Heart left ventricle (tissue), 16 donors: ENCODE data around the gene CRISPLD2. TPM values are rescaled to one million over a fixed set of nuclear protein-coding genes. Genes with fewer than 3 reads are reported as not detected.

ENCODE experiments used
- ATAC-seq, 4 donors: fragments of 200-7000 bp; cut with Tn5 transposase; one replicate each; pipeline ENCODE4 v1.9.1; 2020 to 2022; ENCODE audit warnings: moderate library complexity in 4 of 4, mild to moderate bottlenecking in 3 of 4, moderate number of reproducible peaks in 1 of 4
- DNase-seq, 5 donors: peaks; one replicate each; pipeline ENCODE4 v3.0.0-alpha.2; 2020
- H3K27ac ChIP-seq, 12 donors: fragments of 200-600 bp; sonication (generic) in 4 of 12; one replicate each; pipeline versions ENCODE4 v1.5.0 to v1.8.0; 2016 to 2022; ENCODE audit warnings: mild to moderate bottlenecking in 2 of 12
- H3K27me3 ChIP-seq, 9 donors: fragments of 200-600 bp; sonication (generic) in 2 of 9; one replicate each; pipeline versions ENCODE4 v1.5.1 to v1.8.0; 2016 to 2022; ENCODE audit warnings: mild to moderate bottlenecking in 3 of 9
- H3K36me3 ChIP-seq, 9 donors: fragments of 200-600 bp; sonication (generic) in 2 of 9; one replicate each; pipeline versions ENCODE4 v1.5.0 to v1.8.0; 2018 to 2022; ENCODE audit warnings: mild to moderate bottlenecking in 2 of 9
- H3K4me1 ChIP-seq, 12 donors: fragments of 200-600 bp; sonication (generic) in 4 of 12; one replicate each; pipeline versions ENCODE4 v1.5.0 to v1.8.0; 2016 to 2022; ENCODE audit warnings: mild to moderate bottlenecking in 3 of 12
- H3K4me3 ChIP-seq, 12 donors: fragments of 200-600 bp; sonication (generic) in 4 of 12; one replicate each; pipeline versions ENCODE4 v1.5.0 to v1.8.0; 2017 to 2022; ENCODE audit warnings: mild to moderate bottlenecking in 9 of 12, moderate library complexity in 4 of 12
- H3K9me3 ChIP-seq, 12 donors: fragments of 200-600 bp; sonication (generic) in 4 of 12; one replicate each; pipeline versions ENCODE4 v1.5.0 to v1.8.0; 2016 to 2022; ENCODE audit warnings: mild to moderate bottlenecking in 1 of 12
- POLR2A ChIP-seq, 2 donors: fragments of 450-650 bp; IDR thresholded peaks; one replicate each; pipeline ENCODE4 v1.6.1; 2017; ENCODE audit warnings: antibody characterized with exemption in 2 of 2, mild to moderate bottlenecking in 2 of 2, moderate library complexity in 2 of 2
- WGBS, 4 donors: extraction: QIAGEN DNeasy Blood & Tissue Kit in 2 of 4; methylation state at CpG; one replicate each; pipeline versions ENCODE4 v1.1.5 to v1.1.7; 2013 to 2018; 5-methylcytosine and 5-hydroxymethylcytosine counted together
- intact Hi-C, 10 donors: fragments of 100-400 bp; cut with DNase I; formaldehyde crosslinking; loops; one replicate each; pipeline versions ENCODE4 v1.11.1 to v1.14.2; 2022
- polyA plus RNA-seq, 2 donors: library from polyadenylated mRNA; stranded (reverse); fragments of 200-250 nt; gene quantifications; one replicate each; pipeline ENCODE4 v1.2.3, GENCODE V29; 2013
- total RNA-seq, 9 donors: library from RNA; depleted of rRNA in 2 of 9; stranded (reverse); fragments of >200 nt in 2 of 9; fragmentation: NEBNext Ultra II Directional in 3 of 9; extraction: Animal tissue kit (Norgen Biotek cat#: 25700) in 3 of 9; gene quantifications; one replicate each; pipeline versions ENCODE4 v1.1.0 to v1.2.4, GENCODE V29; 2016 to 2023
- TF ChIP-seq, protein P1 (sequence below), 12 donors: fragments of 200-600 bp; sonication (generic) in 4 of 12; IDR thresholded peaks; one replicate each; pipeline versions ENCODE4 v1.5.0 to v1.8.0; 2018 to 2022; ENCODE audit warnings: antibody characterized with exemption in 12 of 12, mild to moderate bottlenecking in 5 of 12
- donor health status: ischemic (EF 13 %, LVEDD 7.1; RV severe dilation, severe dysfunction).
- donor health status: healthy with polysubstance abuse.
- donor health status: DM: no; HTN: yes; CAD: no.
- donor health status: DM: no; HTN: no; CAD: no.
- donor health status: ischemic (EF 25% LVEDD 6.9; RV normal size, moderate dysfunction).
- donor health status: ischemic (EF 25% LVEDD 5.7; RV mildly dilated, moderate dysfunction).
- donor health status: healthy.
- donor health status: DM: yes; HTN: yes; CAD: no.
- donor health status: ischemic (EF 35%, LVEDD 5.7; RV mildly dilated, moderate dysfunction).
- donor health status: nonischemic (EF 11% LVEDD 7.7; RV severe dilation, severe dysfunction).
- donor health status: DM: yes; HTN: yes; CAD: no.
- donor health status: PGD.
- donor health status: ischemic (EF 29% LVEDD 5.4; RV normal size, mild dysfunction).
- donor health status: nonischemic (EF 23%, LVEDD 6.1; RV moderate dilation, normal function).

CRISPLD2 gene
- total and polyA plus RNA-seq, 11 donors = 8.0 to 153 (median 12.9) TPM

DNA sequence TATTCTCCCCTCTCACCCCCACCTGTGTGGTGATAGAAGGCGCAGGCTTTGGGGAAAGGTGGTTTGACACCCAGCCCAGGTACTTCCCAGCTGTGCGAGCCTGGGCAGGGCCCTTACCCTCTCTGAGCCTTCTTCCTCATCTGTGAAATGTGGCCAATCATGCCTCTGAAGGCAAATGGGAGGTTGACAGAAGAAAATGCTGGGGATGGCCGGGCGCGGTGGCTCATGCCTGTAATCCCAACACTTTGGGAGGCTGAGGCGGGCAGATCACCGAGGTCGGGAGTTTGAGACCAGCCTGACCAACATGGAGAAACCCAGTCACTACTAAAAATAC, 43.7 kb downstream of the CRISPLD2 start:
- H3K4me3 ChIP-seq = no peak overlapping the region
- intact Hi-C loops = no loop called here
- no peak overlapping the region for H3K27ac ChIP-seq
- H3K27me3 ChIP-seq = no peaks in the 10 kb centered on the region
- DNase-seq (peak in 1 of 5 donors; percentile 26), ATAC-seq (no peak)
- peaks cover 0 to 24% (median 13%) of the 10 kb centered on the region in 12 donors for H3K9me3 ChIP-seq
- TF ChIP-seq POLR2A (IDR thresholded peaks at IDR 0.05) = no peak
- TF ChIP-seq, protein P1, sequence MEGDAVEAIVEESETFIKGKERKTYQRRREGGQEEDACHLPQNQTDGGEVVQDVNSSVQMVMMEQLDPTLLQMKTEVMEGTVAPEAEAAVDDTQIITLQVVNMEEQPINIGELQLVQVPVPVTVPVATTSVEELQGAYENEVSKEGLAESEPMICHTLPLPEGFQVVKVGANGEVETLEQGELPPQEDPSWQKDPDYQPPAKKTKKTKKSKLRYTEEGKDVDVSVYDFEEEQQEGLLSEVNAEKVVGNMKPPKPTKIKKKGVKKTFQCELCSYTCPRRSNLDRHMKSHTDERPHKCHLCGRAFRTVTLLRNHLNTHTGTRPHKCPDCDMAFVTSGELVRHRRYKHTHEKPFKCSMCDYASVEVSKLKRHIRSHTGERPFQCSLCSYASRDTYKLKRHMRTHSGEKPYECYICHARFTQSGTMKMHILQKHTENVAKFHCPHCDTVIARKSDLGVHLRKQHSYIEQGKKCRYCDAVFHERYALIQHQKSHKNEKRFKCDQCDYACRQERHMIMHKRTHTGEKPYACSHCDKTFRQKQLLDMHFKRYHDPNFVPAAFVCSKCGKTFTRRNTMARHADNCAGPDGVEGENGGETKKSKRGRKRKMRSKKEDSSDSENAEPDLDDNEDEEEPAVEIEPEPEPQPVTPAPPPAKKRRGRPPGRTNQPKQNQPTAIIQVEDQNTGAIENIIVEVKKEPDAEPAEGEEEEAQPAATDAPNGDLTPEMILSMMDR (IDR thresholded peaks at IDR 0.05) = no peak
- H3K4me1 ChIP-seq = no peaks in the 10 kb centered on the region
- H3K36me3 ChIP-seq = peaks cover 0 to 67% (median 21%) of the 10 kb centered on the region in 9 donors
- WGBS, 4 donors = 80 to 96% (median 95%) methylated on average over 2 to 8 of the region's 8 CpGs

DNA sequence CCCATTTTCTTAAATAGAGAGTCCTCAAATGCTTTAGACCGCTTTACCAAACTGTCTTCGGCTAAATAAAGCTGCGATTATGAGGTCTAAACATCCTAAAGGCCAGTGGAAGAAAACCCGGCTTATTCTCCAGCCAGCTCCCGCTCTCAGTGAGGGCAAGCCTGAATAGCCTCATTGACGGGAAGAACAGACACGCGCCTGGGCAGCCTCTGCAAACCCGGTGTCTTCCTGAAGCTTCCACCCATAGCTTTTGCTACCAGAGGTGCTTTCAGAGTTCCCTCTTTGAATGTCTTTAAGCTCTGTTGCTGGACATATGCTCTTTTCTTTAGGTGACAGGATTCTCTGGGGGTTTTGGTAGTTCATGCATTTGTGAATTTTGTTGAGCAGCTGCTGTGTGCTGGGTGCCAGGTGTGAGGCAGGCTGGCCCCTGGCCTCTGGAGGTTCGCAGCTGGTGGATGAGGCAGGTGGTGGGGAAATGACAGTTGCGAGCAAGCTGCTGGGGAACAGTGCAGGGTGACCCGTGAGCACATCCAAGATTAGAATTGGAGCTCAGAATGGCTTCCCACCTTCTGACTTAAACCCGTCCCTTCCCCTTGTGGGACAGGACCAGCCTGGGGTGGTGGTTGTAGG, 44.7 kb downstream of the CRISPLD2 start:
- WGBS, 4 donors = 76 to 91% (median 86%) methylated on average over 11 to 13 of the region's 13 CpGs
- DNase-seq = peak in 1 of 5 donors; percentile 31
- ATAC-seq = no peak

DNA sequence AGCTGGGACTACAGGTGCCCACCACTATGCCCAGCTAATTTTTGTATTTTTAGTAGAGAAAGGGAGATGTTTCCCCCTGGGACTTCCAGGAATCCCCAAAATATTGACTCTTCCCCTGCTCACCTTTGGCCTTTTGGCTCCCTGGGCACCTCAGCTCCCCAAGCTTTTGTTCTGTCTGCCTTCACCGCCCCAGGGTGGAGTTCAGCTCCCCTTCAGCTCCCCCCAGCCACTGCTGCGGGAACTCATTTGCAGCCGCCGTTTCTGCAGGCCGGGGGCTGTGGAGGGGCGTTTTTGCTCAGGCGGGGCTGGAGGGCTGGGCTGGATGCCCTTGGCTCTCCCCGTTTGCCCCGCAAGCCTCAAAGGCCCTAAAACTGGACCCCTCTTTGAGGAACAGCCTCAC, 47.9 kb downstream of the CRISPLD2 start:
- no peak overlapping the region for H3K27ac ChIP-seq
- 76 to 86% (median 78%) methylated on average over 9 of the region's 9 CpGs for WGBS, 4 donors
- H3K27me3 ChIP-seq = no peaks in the 10 kb centered on the region
- H3K36me3 ChIP-seq = peaks cover 0 to 48% (median 32%) of the 10 kb centered on the region in 9 donors
- H3K9me3 ChIP-seq = no peaks in the 10 kb centered on the region
- intact Hi-C loops = no loop called here
- peak in 1 of 5 donors; percentile 33 for DNase-seq
- no peak for TF ChIP-seq POLR2A (IDR thresholded peaks at IDR 0.05)
- TF ChIP-seq, protein P1 (IDR thresholded peaks at IDR 0.05) = no peak
- no peaks in the 10 kb centered on the region for H3K4me1 ChIP-seq
- ATAC-seq = no peak
- H3K4me3 ChIP-seq = no peak overlapping the region

More for the DNA sequence above, 44.7 kb downstream of the CRISPLD2 start:
- Histone ChIP-seq H3K27ac (no peak overlapping the region), H3K9me3 (peaks cover 0 to 14% (median 9%) of the 10 kb centered on the region in 12 donors), H3K4me1 (no peaks in the 10 kb centered on the region), H3K27me3 (no peaks in the 10 kb centered on the region), H3K4me3 (no peak overlapping the region), H3K36me3 (peaks cover 0 to 62% (median 18%) of the 10 kb centered on the region in 9 donors)
- TF ChIP-seq POLR2A (IDR thresholded peaks at IDR 0.05) = no peak
- TF ChIP-seq, protein P1 (IDR thresholded peaks at IDR 0.05) = no peak
- intact Hi-C loops = no loop called here

DNA sequence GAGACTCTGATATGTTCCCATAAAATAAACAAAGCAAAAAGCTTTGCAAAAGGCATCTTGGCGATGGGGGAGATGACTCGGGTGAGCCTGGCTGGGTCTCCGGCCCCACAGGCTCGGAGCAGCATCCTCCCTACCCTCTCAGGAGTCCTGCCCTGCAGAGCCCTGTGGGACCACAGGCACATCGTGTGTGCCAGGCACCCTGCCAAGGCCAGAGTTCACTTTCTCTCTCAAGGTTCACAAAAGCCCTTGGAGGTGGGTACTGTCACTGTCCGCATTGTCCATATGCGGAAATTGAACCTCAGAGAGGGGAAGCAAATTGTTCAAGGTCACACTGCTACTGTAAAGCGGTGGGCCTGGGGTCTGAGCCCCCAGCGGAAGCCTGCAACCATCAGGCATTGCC, 48.5 kb downstream of the CRISPLD2 start:
- DNase-seq (peak in 1 of 5 donors; percentile 21), ATAC-seq (no peak)
- intact Hi-C loops = no loop called here
- no peak overlapping the region for H3K4me3 ChIP-seq
- H3K27ac ChIP-seq = no peak overlapping the region
- H3K9me3 ChIP-seq = no peaks in the 10 kb centered on the region
- 78 to 84% (median 82%) methylated on average over 7 to 9 of the region's 9 CpGs for WGBS, 4 donors
- no peak for TF ChIP-seq POLR2A (IDR thresholded peaks at IDR 0.05)
- TF ChIP-seq, protein P1 (IDR thresholded peaks at IDR 0.05) = no peak
- no peaks in the 10 kb centered on the region for H3K4me1 ChIP-seq
- peaks cover 0 to 53% (median 25%) of the 10 kb centered on the region in 9 donors for H3K36me3 ChIP-seq
- no peaks in the 10 kb centered on the region for H3K27me3 ChIP-seq
